WTC11 (cell line): ENCODE results near the gene UNC13C. TPM values are rescaled to one million over a fixed set of nuclear protein-coding genes. Genes with fewer than 3 reads are reported as not detected.

Experiments used
- ATAC-seq: fragments of 200-7000 bp; cut with Tn5 transposase; 2 replicates; pipeline ENCODE4 v1.10.0; 2021; ENCODE audit warnings: mild to moderate bottlenecking, moderate library complexity
- CTCF ChIA-PET: fragments of 300-600 bp; sonication (Branson Sonifier 250); formaldehyde crosslinking; loops from one replicate; lab custom pipeline; 2021; ENCODE audit warnings: antibody characterized with exemption; lab: Charles Lee
- POLR2A ChIA-PET: fragments of 350-600 bp; sonication (Branson Sonifier 250); formaldehyde crosslinking; loops from one replicate; lab custom pipeline; 2021; ENCODE audit warnings: antibody characterized with exemption; lab: Charles Lee
- DNase-seq: peaks from one replicate; pipeline ENCODE4 v3.0.0; 2021; ENCODE audit warnings: low spot score
- H3K27ac Mint-ChIP-seq: 2 replicates; pipeline ENCODE4 v1.8.0; 2021; ENCODE audit warnings: mixed read lengths
- H3K27me3 Mint-ChIP-seq: 2 replicates; pipeline ENCODE4 v1.8.0; 2021; ENCODE audit warnings: low read depth, mild to moderate bottlenecking, moderate library complexity, mixed read lengths
- H3K36me3 Mint-ChIP-seq: 2 replicates; pipeline ENCODE4 v1.8.0; 2021; ENCODE audit warnings: mixed read lengths
- H3K4me1 Mint-ChIP-seq: 2 replicates; pipeline ENCODE4 v1.8.0; 2022; ENCODE audit warnings: mixed read lengths
- H3K4me3 Mint-ChIP-seq: 2 replicates; pipeline ENCODE4 v1.8.0; 2021; ENCODE audit warnings: mild to moderate bottlenecking, moderate library complexity, mixed read lengths
- H3K9me3 Mint-ChIP-seq: 2 replicates; pipeline ENCODE4 v1.8.0; 2021; ENCODE audit warnings: mixed read lengths
- CDX4 ChIP-seq: fragments of 250-450 bp; sonication (Bioruptor Pico); IDR thresholded peaks from 2 replicates; pipeline ENCODE4 v1.9.0; 2021; ENCODE audit warnings: moderate library complexity, mild to moderate bottlenecking, inconsistent platforms, borderline replicate concordance
- CREM ChIP-seq: sonication (generic); formaldehyde crosslinking; IDR thresholded peaks from 2 replicates; pipeline ENCODE4 v1.8.1; 2022; ENCODE audit warnings: mild to moderate bottlenecking, missing genetic modification reagents, moderate library complexity
- FOXP1 ChIP-seq: sonication (generic); formaldehyde crosslinking; IDR thresholded peaks from 2 replicates; pipeline ENCODE4 v1.8.0; 2022; ENCODE audit warnings: missing genetic modification reagents, mild to moderate bottlenecking, moderate library complexity, borderline replicate concordance
- GABPB1 ChIP-seq: sonication (generic); formaldehyde crosslinking; IDR thresholded peaks from 2 replicates; pipeline ENCODE4 v1.8.1; 2023; ENCODE audit warnings: mild to moderate bottlenecking, missing genetic modification reagents
- GTF2I ChIP-seq: fragments of 250-450 bp; sonication (Bioruptor Pico); conservative IDR thresholded peaks from 2 replicates; pipeline ENCODE4 v1.4.0; 2021; ENCODE audit warnings: mild to moderate bottlenecking
- HMGXB4 ChIP-seq: sonication (generic); formaldehyde crosslinking; IDR thresholded peaks from 2 replicates; pipeline ENCODE4 v1.8.1; 2023; ENCODE audit warnings: mild to moderate bottlenecking, moderate library complexity, missing genetic modification reagents
- JAZF1 ChIP-seq: fragments of 250-450 bp; sonication (Bioruptor Pico); IDR thresholded peaks from 2 replicates; pipeline ENCODE4 v1.9.0; 2021; ENCODE audit warnings: moderate library complexity, mild to moderate bottlenecking, inconsistent platforms
- KAT7 ChIP-seq: sonication (generic); formaldehyde crosslinking; IDR thresholded peaks from 2 replicates; pipeline ENCODE4 v1.8.1; 2023; ENCODE audit warnings: missing genetic modification reagents, mild to moderate bottlenecking, borderline replicate concordance
- NFATC4 ChIP-seq: fragments of 250-450 bp; sonication (Bioruptor Pico); IDR thresholded peaks from 2 replicates; pipeline ENCODE4 v1.9.0; 2021; ENCODE audit warnings: mild to moderate bottlenecking
- SOX15 ChIP-seq: fragments of 250-450 bp; sonication (Bioruptor Pico); IDR thresholded peaks from 2 replicates; pipeline ENCODE4 v1.9.0; 2021; ENCODE audit warnings: mild to moderate bottlenecking
- USF1 ChIP-seq: sonication (generic); formaldehyde crosslinking; IDR thresholded peaks from 2 replicates; pipeline ENCODE4 v1.8.0; 2022; ENCODE audit warnings: mild to moderate bottlenecking, missing genetic modification reagents
- USF2 ChIP-seq: sonication (generic); formaldehyde crosslinking; IDR thresholded peaks from 2 replicates; pipeline ENCODE4 v1.8.1; 2023; ENCODE audit warnings: mild to moderate bottlenecking, missing genetic modification reagents, moderate library complexity
- ZNF416 ChIP-seq: fragments of 250-450 bp; sonication (Bioruptor Pico); IDR thresholded peaks from 2 replicates; pipeline ENCODE4 v1.9.0; 2021; ENCODE audit warnings: mild to moderate bottlenecking, inconsistent platforms
- total RNA-seq: library from RNA; stranded (reverse); gene quantifications from 3 replicates; pipeline ENCODE4 v1.2.3, GENCODE V29; 2021
- TF ChIP-seq, protein P1 (sequence below): fragments of 250-450 bp; sonication (Bioruptor Pico); IDR thresholded peaks from 2 replicates; pipeline ENCODE4 v1.8.0; 2021; ENCODE audit warnings: mild to moderate bottlenecking
- TF ChIP-seq, protein P2 (sequence below): sonication (generic); formaldehyde crosslinking; IDR thresholded peaks from 2 replicates; pipeline ENCODE4 v1.8.0; 2023; ENCODE audit warnings: missing genetic modification reagents
- TF ChIP-seq, protein P3 (sequence below): sonication (generic); formaldehyde crosslinking; IDR thresholded peaks from 2 replicates; pipeline ENCODE4 v1.8.1; 2023; ENCODE audit warnings: mild to moderate bottlenecking, missing genetic modification reagents
- TF ChIP-seq, protein P4 (sequence below): sonication (generic); formaldehyde crosslinking; IDR thresholded peaks from 2 replicates; pipeline ENCODE4 v1.8.1; 2022; ENCODE audit warnings: low read depth, missing genetic modification reagents, borderline replicate concordance
- TF ChIP-seq, protein P5 (sequence below): fragments of 200-600 bp; IDR thresholded peaks from 2 replicates; pipeline ENCODE4 v1.8.0; 2022; ENCODE audit warnings: antibody characterized with exemption

UNC13C gene
- total RNA-seq, 1 experiment from 2014 or later, result 0.07 TPM

- peaks cover 27% of the 10 kb centered on the region for H3K27me3 Mint-ChIP-seq
- CTCF ChIA-PET, result no interaction called here
- TF ChIP-seq KAT7 (CRISPR knock-in tag), result no peak
Observed at GRCh38 chr15:53980021-53980420, 1.8 kb downstream of the UNC13C start.

GRCh38 chr15:53982071-53982680, 3.9 kb downstream of the UNC13C start:
- TF ChIP-seq ZNF416 (CRISPR knock-in tag), result no peak
- TF ChIP-seq GTF2I (CRISPR knock-in tag), result no peak
- TF ChIP-seq, protein P1, sequence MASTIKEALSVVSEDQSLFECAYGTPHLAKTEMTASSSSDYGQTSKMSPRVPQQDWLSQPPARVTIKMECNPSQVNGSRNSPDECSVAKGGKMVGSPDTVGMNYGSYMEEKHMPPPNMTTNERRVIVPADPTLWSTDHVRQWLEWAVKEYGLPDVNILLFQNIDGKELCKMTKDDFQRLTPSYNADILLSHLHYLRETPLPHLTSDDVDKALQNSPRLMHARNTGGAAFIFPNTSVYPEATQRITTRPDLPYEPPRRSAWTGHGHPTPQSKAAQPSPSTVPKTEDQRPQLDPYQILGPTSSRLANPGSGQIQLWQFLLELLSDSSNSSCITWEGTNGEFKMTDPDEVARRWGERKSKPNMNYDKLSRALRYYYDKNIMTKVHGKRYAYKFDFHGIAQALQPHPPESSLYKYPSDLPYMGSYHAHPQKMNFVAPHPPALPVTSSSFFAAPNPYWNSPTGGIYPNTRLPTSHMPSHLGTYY (CRISPR knock-in tag), result no peak
- TF ChIP-seq CDX4 (CRISPR knock-in tag), result no peak
- Mint-ChIP-seq H3K9me3 (no peaks in the 10 kb centered on the region), H3K4me1 (peaks cover 16% of the 10 kb centered on the region), H3K27me3 (peaks cover 23% of the 10 kb centered on the region), H3K27ac (no peak overlapping the region), H3K36me3 (no peaks in the 10 kb centered on the region), H3K4me3 (no peak overlapping the region)
- DNase-seq, result no peak
- POLR2A ChIA-PET, result no interaction called here
- no peak for ATAC-seq
- CTCF ChIA-PET, result no interaction called here

More at GRCh38 chr15:53980021-53980420, 1.8 kb downstream of the UNC13C start:
- H3K4me3 Mint-ChIP-seq, result no peak overlapping the region
- no peak overlapping the region for H3K27ac Mint-ChIP-seq
- ATAC-seq (no peak), DNase-seq (no peak)
- no peaks in the 10 kb centered on the region for H3K9me3 Mint-ChIP-seq
- POLR2A ChIA-PET, result no interaction called here
- no peaks in the 10 kb centered on the region for H3K36me3 Mint-ChIP-seq
- peaks cover 20% of the 10 kb centered on the region for H3K4me1 Mint-ChIP-seq

GRCh38 chr15:53982876-53983275, 4.6 kb downstream of the UNC13C start:
- Mint-ChIP-seq H3K4me3 (no peak overlapping the region), H3K27me3 (peaks cover 16% of the 10 kb centered on the region), H3K27ac (no peak overlapping the region), H3K4me1 (peaks cover 22% of the 10 kb centered on the region), H3K9me3 (no peaks in the 10 kb centered on the region), H3K36me3 (no peaks in the 10 kb centered on the region)
- ChIA-PET CTCF (no interaction called here), POLR2A (no interaction called here)
- no peak for TF ChIP-seq FOXP1
- no peak for TF ChIP-seq JAZF1 (CRISPR knock-in tag)
- TF ChIP-seq, protein P2, sequence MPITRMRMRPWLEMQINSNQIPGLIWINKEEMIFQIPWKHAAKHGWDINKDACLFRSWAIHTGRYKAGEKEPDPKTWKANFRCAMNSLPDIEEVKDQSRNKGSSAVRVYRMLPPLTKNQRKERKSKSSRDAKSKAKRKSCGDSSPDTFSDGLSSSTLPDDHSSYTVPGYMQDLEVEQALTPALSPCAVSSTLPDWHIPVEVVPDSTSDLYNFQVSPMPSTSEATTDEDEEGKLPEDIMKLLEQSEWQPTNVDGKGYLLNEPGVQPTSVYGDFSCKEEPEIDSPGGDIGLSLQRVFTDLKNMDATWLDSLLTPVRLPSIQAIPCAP, result no peak
- no peak for TF ChIP-seq USF2 (CRISPR knock-in tag)
- TF ChIP-seq NFATC4 (CRISPR knock-in tag), result no peak
- TF ChIP-seq, protein P3, sequence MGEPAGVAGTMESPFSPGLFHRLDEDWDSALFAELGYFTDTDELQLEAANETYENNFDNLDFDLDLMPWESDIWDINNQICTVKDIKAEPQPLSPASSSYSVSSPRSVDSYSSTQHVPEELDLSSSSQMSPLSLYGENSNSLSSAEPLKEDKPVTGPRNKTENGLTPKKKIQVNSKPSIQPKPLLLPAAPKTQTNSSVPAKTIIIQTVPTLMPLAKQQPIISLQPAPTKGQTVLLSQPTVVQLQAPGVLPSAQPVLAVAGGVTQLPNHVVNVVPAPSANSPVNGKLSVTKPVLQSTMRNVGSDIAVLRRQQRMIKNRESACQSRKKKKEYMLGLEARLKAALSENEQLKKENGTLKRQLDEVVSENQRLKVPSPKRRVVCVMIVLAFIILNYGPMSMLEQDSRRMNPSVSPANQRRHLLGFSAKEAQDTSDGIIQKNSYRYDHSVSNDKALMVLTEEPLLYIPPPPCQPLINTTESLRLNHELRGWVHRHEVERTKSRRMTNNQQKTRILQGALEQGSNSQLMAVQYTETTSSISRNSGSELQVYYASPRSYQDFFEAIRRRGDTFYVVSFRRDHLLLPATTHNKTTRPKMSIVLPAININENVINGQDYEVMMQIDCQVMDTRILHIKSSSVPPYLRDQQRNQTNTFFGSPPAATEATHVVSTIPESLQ (CRISPR knock-in tag), result no peak
- no peak for TF ChIP-seq HMGXB4 (CRISPR knock-in tag)
- no peak for TF ChIP-seq USF1 (CRISPR knock-in tag)
- TF ChIP-seq, protein P4, sequence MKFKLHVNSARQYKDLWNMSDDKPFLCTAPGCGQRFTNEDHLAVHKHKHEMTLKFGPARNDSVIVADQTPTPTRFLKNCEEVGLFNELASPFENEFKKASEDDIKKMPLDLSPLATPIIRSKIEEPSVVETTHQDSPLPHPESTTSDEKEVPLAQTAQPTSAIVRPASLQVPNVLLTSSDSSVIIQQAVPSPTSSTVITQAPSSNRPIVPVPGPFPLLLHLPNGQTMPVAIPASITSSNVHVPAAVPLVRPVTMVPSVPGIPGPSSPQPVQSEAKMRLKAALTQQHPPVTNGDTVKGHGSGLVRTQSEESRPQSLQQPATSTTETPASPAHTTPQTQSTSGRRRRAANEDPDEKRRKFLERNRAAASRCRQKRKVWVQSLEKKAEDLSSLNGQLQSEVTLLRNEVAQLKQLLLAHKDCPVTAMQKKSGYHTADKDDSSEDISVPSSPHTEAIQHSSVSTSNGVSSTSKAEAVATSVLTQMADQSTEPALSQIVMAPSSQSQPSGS (CRISPR knock-in tag), result no peak
- TF ChIP-seq, protein P5, sequence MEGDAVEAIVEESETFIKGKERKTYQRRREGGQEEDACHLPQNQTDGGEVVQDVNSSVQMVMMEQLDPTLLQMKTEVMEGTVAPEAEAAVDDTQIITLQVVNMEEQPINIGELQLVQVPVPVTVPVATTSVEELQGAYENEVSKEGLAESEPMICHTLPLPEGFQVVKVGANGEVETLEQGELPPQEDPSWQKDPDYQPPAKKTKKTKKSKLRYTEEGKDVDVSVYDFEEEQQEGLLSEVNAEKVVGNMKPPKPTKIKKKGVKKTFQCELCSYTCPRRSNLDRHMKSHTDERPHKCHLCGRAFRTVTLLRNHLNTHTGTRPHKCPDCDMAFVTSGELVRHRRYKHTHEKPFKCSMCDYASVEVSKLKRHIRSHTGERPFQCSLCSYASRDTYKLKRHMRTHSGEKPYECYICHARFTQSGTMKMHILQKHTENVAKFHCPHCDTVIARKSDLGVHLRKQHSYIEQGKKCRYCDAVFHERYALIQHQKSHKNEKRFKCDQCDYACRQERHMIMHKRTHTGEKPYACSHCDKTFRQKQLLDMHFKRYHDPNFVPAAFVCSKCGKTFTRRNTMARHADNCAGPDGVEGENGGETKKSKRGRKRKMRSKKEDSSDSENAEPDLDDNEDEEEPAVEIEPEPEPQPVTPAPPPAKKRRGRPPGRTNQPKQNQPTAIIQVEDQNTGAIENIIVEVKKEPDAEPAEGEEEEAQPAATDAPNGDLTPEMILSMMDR, result no peak
- TF ChIP-seq SOX15 (CRISPR knock-in tag), result no peak
- no peak for TF ChIP-seq CREM (CRISPR knock-in tag)
- no peak for TF ChIP-seq GABPB1 (CRISPR knock-in tag)
- DNase-seq, result no peak
- ATAC-seq, result no peak
